ENCODE results near the gene CALM1.

CALM1 gene

DNA sequence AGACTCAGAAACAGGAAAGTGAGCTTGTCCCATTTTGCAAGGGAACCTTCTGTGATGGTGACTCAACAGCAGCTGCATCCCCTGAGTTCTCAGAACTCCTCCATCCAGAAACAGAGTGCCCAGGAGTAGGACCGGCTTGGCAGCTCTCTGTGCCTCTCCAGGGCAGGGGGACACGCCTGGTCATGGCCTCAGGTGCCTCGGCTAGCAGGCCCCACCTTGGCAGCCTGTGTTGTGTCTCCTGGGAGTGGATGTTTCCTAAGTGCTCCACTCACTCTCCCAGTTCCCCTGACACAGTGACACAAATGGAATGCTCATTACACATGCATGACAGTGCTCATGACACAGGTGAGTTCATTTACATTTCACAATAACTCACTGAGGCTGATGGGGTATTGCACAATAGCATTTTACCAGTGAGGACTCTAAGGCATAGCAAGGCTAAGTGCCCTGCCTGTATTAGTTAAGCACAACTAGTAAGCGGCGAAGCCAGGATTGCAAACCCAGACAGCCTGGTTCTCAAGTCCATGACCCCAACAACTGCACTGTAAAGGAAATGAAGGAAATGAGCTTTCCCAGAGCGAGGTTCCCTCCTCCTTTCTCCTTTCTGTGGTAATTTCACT is 47.4 kb downstream of the CALM1 start:
- DNase-seq = no peak

DNA sequence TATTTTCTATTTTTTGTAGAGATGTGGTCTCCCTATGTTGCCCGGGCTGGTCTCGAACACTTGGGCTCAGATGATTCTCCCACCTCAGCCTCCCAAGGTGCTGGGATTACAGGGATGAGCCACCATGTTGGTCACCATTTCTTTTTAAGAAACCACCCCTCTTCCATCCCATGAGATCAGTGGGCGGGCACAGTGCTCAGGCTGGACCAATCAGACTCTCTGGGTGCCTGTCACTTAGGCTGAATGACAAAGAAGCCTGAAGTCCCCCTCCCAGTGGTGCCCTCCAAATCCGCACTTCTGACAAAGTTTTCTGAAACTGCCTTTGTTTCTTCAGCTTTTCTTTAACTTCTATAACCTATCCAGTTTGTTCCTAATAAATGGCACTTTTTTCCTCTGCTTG is 48.2 kb downstream of the CALM1 start:
- no peak for DNase-seq

DNA sequence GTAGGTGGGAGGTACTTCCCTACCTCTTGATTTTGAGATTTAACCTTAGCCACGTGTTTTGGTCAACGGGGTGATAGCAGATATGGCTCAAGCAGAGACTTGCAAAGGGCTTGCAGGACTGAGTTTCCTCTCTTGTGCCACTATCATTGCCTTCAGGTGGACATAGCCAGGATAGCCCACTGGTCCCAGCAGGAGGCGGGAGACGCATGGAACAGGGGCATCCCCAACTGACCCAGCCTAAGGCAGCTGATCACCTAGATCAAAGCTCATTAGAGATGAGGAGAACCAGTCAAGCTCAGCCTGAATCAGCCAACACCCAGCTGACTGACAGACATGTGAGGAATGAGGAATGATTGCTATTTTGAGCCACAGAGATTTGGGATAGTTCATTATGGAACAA is 49.6 kb downstream of the CALM1 start:
- no peak for DNase-seq

DNA sequence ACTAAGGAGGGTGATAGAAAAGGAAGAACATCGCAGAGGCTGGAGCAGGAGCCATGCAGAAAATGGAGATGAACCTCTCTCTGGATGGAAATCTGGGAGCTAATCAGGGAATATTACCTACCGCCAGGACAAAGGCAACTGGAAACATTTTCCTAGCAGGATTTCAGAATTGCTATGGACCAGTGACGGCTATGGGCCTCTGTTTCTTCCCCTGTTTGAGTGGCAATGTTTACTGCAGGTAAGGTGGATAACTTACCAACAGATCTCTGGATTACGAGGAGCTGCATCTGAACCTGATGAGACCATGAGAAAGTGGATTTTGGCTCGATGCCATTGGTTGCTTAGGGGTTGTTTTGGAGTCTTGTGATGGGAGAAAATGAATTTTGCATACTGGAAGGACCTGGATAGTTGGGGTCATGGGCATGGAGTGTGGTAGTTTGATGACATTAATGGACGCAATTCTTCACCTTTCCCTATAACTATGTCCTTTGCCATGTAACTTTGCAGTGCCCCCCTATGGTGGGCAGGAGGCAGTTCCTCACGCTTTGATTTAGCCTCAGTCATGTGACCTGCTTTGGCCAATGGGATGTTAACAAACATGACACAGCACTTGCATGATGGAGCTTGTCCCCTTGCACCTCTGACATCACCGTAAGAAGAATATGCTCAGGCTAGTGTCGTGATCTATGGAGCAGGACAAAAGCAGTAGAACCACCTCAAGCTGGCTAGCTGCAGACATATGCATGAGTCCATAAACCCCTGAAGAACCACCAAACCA is 51.1 kb downstream of the CALM1 start:
- DNase-seq = no peak

DNA sequence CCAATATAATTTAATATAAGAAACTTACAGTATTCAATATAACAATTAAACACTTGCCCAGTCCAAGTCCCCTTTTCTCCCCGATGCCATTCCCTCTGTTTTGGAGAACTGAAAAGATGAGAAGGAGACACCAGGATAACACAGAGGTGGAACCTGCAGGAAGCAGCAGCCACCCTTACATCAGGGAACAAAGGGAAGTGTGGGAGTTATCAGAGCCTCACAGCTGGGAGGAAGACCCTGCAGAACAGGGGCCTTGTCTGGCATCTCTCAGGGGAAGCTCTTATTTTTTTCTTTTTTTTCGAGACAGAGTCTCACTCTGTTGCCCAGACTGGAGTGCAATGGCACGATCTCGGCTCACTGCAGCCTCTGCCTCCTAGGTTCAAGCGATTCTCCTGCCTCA is 52.6 kb downstream of the CALM1 start:
- DNase-seq = no peak

DNA sequence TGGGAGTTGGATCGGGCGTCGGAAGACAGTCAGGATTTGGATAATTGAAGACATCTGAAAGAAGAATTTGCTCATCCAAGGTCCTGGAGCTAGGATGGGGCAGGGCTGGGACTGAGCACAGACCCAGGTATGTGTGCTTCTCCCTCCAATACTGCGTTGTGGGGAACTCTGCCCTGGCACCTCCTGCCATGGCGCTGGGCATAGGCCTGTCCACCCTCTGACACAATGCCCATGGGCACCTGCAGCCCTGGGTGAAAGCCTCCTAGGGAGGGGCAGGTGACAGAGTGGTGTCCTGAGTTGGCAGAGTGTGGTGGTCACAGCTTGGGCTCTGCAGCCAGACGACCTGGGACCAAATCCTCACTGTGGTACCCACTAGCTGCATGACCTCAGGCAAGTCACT is 53.3 kb downstream of the CALM1 start:
- DNase-seq = no peak

DNA sequence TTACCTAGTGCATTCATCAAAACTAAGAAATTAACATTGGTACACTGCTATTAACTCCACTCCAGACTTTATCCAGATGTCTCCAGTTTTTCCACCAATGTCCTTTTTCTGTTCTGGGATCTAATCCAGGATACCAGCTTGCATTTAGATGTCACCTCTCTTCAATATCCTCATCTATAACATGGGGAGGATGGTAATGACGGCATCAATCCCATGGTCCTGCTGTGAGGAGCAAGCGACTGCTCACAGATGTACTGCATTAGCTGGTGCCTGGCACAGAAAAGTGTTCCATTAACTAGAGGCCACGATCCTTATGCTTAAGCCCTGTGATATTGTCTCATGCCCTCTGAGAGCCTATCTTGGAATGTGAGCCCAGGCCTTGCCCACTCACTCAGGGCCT is 53.8 kb downstream of the CALM1 start:
- DNase-seq = no peak

DNA sequence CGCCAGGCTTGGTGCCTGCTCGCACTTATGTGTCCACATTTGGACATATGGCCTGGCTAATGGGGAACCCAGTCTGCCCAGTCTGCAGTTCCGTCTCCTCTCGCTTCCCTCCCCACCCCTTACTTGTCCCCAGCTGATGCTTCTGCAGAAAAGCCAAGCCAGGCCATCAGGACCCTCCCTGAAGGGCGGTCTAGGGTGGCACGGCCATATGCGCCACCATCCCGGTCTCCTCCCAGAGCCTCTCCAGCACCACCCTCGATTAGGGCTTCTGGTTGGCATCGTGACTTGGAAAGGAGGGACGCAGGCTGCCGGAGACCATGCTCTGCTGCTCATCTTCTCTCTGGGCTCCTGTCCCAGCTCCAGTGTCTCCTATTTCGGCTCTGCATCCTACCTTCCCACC is 54.6 kb downstream of the CALM1 start:
- DNase-seq = no peak

DNA sequence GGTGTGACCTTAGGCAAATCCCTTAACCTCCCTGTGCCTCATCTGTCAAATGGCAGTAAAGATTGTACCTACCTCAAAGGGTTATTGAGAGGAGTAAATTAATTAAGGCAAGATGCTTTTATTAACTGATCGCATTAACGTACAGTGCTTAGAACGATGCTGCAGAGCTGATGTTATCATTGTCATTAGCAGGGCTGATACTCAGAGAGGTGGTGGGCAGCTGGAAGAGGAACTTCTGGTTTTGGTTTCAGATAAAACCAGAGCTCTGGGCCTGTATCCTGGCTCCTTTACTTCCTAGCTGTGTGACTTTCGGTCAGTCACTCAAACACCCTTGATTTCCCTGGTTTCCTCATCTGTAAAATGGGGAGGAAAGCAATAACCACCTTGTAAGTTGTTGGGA is 55.1 kb downstream of the CALM1 start:
- DNase-seq = no peak

DNA sequence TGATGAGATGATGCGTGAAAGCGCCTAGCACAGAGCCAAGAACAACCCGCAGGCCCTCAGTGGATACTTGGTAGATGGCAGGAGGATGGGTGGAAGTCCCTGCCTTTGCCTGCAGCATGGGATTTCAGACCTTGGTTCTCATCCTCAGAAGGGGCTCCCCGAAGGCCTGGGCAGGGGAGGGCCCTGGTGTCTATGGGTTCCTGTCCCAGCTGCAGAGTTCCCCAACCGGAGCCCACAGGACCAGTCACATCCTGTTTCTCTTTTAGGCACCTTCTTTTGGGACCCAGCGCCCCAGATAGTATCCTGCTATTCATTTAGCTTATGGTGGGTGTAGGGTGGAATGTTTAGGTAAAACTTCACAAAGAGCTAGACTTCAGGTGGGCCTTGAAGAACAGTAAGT is 55.5 kb downstream of the CALM1 start:
- DNase-seq = no peak

DNA sequence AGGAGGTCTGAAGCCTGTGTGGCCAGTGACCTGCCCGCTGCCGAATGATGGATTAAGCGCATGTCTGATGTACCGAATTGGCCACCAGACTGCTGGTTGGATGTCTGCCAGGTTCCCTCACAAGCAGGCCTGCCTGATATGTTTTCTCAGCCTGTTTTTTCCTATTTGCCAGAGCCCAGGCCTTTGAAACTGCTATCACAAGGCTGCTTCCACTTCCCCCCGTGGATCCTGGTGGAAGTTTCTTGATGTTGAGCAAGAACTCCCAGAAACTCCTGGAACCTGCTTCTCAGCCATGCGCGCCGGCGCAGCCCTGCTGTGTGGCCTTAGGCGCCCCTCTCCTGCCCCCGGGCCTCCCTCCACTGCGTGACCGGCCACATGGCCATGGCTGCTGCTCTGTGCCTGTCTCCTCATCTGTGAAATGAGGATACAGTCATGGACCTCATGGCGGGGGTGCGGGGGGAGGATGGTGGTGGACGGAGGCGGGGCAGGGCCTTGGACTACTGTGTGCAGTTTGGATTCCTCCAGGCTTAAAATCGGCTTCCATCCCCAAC is 56.6 kb downstream of the CALM1 start:
- no peak for DNase-seq

DNA sequence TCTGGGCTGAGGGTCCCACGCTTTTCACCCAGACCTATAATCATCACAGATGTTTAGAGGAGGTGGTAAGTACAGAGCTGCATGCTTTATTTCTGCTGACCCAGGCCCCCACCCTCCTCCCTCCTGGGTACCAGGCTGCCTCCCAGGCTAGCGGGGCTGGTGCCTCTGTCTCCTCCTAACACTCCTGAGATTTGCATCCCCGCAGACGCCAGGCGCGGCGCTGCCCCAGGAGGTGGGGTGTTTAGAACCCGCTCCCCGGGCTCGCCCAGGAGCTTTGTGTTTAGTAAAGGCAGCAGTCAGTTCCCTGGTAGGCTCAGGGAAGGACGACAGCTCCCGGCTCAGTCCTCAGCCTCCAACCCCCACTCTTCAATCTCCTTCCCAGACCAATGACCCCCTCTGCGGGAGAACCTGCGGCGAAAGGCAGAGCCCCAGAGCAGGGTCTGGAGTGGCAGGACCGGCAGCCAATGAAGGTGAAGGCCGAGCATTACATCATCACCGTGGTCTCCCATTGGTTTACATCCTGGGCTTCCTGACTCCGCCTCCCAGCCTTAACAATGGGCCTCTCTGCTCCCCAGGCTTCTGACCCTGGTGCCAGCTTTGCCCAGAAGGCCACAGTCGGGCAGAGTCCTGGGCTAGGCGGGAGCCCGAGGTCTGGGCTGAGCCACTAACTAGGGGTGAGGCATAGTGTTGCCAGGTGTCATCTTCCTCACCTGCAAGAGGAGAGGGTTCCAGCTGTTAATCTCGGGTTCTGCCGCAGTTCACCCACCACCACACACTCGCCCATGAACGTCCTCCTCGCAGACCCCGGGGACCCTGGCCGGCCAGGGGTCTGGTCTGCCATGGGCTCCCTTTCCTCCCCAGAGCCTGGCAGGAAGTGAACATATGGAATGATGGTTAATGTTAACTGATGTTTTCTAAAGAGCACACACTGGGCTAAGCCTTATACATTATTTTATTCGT is 57.5 kb downstream of the CALM1 start:
- no peak for DNase-seq

DNA sequence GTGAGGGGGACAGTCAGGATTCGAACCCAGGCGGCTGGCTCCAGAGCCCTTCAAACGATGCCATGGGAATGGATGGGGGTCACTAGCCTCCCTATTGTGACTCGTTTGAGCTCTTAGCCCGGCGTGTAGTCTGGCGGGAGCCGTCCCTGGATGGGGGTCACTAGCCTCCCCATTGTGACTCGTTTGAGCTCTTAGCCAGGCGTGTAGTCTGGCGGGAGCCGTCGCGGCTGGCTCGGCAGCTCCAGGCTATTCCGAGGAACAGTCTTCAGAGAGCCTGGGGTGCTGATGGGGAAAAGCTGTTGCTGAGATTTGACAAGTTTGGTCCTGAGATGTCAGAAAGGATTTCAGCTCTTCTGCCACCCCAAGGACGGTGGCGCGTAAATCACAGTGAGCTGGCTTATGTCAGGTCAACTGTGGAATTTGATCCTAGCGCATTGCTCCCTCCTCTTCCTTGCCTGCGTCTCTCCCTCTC is 58.3 kb downstream of the CALM1 start:
- no peak for DNase-seq

DNA sequence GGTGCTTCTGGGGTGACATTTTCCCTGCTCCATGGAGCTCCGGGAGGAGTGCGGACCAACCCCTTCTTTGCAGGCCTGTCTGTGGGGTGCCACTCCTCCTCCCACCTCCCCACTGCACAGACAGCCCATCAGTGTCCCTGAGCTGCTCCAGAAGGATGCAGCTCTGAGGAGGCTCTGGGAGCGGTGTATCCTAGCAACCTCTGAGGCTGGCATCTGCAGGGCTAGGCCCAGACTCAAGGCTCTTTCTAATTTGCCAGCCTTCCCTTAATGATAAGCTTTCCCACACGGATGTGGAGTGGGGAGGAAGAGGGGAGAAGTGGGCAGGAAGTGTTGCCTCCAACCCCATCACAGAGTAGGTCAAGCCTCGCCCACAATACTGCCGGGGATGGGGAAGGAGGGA is 59.7 kb downstream of the CALM1 start:
- no peak for DNase-seq

DNA sequence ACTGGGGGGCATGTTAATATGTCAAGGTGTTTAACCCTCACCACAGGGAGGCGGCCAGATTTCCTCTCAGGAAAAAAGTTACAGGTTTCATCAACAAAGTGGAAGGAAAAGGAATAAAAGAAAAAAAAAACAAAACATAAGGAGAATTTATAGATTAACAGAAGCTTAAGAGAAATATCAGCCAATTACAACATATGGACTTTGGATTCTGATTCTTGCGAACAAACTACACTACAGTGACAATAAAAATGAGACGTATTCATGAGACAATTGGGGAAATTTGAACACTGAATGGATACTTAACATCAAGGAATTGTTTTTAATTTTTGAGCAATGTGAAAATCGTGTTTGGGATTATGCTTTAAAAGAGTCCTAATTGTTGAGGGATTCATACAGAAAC is 60.4 kb downstream of the CALM1 start:
- DNase-seq = no peak

Data from cortex of kidney (tissue), 1 donor.